Activated CD4-positive, CD25-positive, alpha-beta regulatory T cell (primary cell): ENCODE data around the gene MDM4.
"Not testable (repeated sequence)": the region's sequence is repeated elsewhere in the genome, so short reads cannot be mapped to it uniquely, and the experiment has no call there.

ENCODE experiments used
- DNase-seq, 4 experiments: peaks; one replicate each; lab custom pipeline; 2025; lab: John Stamatoyannopoulos, UW

Gene MDM4

GRCh38 chr1:204516180-204516879, at the start of gene MDM4:
TSS of gene MDM4 (plus strand) at chr1:204516406. CDS start at chr1:204525519, 9,113 bp downstream.
- DNase-seq, result peak; percentile 84 to 86 (median 84)

GRCh38 chr1:204466416-204467405, 49.5 kb upstream of the MDM4 start:
- no peak for DNase-seq

- DNase-seq, result no peak
These were observed 48.0 kb upstream of the MDM4 start for GRCh38 chr1:204468206-204468605.

- no peak for DNase-seq
These were observed 47.4 kb upstream of the MDM4 start for GRCh38 chr1:204468766-204469302.

GRCh38 chr1:204469304-204469703, 46.9 kb upstream of the MDM4 start:
- DNase-seq, result no peak

- DNase-seq, result no peak
These were observed 44.5 kb upstream of the MDM4 start for GRCh38 chr1:204471687-204472086.

GRCh38 chr1:204472660-204473059, 43.5 kb upstream of the MDM4 start:
- DNase-seq, result no peak

- DNase-seq, result no peak
These were observed 42.7 kb upstream of the MDM4 start for GRCh38 chr1:204473400-204473965.

- no peak for DNase-seq
These were observed 40.4 kb upstream of the MDM4 start for GRCh38 chr1:204475656-204476432.

- DNase-seq, result no peak
These were observed 39.6 kb upstream of the MDM4 start for GRCh38 chr1:204476563-204476962.

GRCh38 chr1:204477036-204477740, 39.0 kb upstream of the MDM4 start:
- no peak for DNase-seq

- no peak for DNase-seq
These were observed 37.9 kb upstream of the MDM4 start for GRCh38 chr1:204478172-204478899.

- DNase-seq, result no peak
These were observed 37.3 kb upstream of the MDM4 start for GRCh38 chr1:204478921-204479320.

GRCh38 chr1:204479387-204480136, 36.6 kb upstream of the MDM4 start:
- no peak for DNase-seq

GRCh38 chr1:204480515-204480914, 35.7 kb upstream of the MDM4 start:
- no peak for DNase-seq

GRCh38 chr1:204483791-204484190, 32.4 kb upstream of the MDM4 start:
- DNase-seq, result no peak

GRCh38 chr1:204486513-204487255, 29.5 kb upstream of the MDM4 start:
- DNase-seq, result not testable (repeated sequence)

- DNase-seq, result no peak
These were observed 29.0 kb upstream of the MDM4 start for GRCh38 chr1:204487256-204487615.

- no peak for DNase-seq
These were observed 24.6 kb upstream of the MDM4 start for GRCh38 chr1:204491655-204492054.
